H9 (cell line): Measurements from ENCODE around the gene CEP128. TPM values are rescaled to one million over a fixed set of nuclear protein-coding genes. Genes with fewer than 3 reads are reported as not detected.

Source experiments
- DNase-seq: peaks from one replicate; pipeline ENCODE4 v3.0.0-alpha.2; 2017
- H2AFZ ChIP-seq: one replicate; pipeline ENCODE4 v1.6.1; 2013; ENCODE audit warnings: mild to moderate bottlenecking, low read length, control low read depth, moderate library complexity
- H2AK5ac ChIP-seq: 2 replicates; pipeline ENCODE4 v1.6.1; 2013; ENCODE audit warnings: low read length, control low read depth, mixed read lengths; ENCODE audit not compliant: insufficient read length
- H2BK120ac ChIP-seq: one replicate; pipeline ENCODE4 v1.6.1; 2013; ENCODE audit warnings: low read depth, mild to moderate bottlenecking, low read length, control low read depth, inconsistent platforms; ENCODE audit not compliant: poor library complexity, severe bottlenecking
- H2BK12ac ChIP-seq: 2 replicates; pipeline ENCODE4 v1.6.1; 2013; ENCODE audit warnings: low read length, control low read depth, mixed read lengths, low read depth; ENCODE audit not compliant: insufficient read length
- H2BK15ac ChIP-seq: 2 replicates; pipeline ENCODE4 v1.6.1; 2013; ENCODE audit warnings: low read depth, low read length, control low read depth
- H2BK20ac ChIP-seq: one replicate; pipeline ENCODE4 v1.6.1; 2013; ENCODE audit warnings: low read depth, mild to moderate bottlenecking, low read length, control low read depth, inconsistent platforms; ENCODE audit not compliant: poor library complexity, severe bottlenecking
- H2BK5ac ChIP-seq: 2 replicates; pipeline ENCODE4 v1.6.1; 2013; ENCODE audit warnings: low read length, control low read depth, mixed read lengths; ENCODE audit not compliant: insufficient read length
- H3K14ac ChIP-seq: 2 replicates; pipeline ENCODE4 v1.6.1; 2013; ENCODE audit warnings: low read length, control low read depth; ENCODE audit not compliant: insufficient read depth
- H3K18ac ChIP-seq: 2 replicates; pipeline ENCODE4 v1.6.1; 2013; ENCODE audit warnings: low read depth, mild to moderate bottlenecking, mixed read lengths, low read length, control low read depth; ENCODE audit not compliant: insufficient read length
- H3K23ac ChIP-seq: 2 replicates; pipeline ENCODE4 v1.6.1; 2013; ENCODE audit warnings: low read length, control low read depth, mixed read lengths, low read depth; ENCODE audit not compliant: insufficient read length
- H3K23me2 ChIP-seq: 2 replicates; pipeline ENCODE4 v1.6.1; 2013; ENCODE audit warnings: low read depth, mild to moderate bottlenecking, mixed read lengths, low read length, control low read depth; ENCODE audit not compliant: insufficient read length, poor library complexity, severe bottlenecking
- H3K27ac ChIP-seq: 2 replicates; pipeline ENCODE4 v1.5.1; 2013; ENCODE audit warnings: low read length, control low read depth, mixed read lengths, low read depth; ENCODE audit not compliant: insufficient read length
- H3K27me3 ChIP-seq: 2 replicates; pipeline ENCODE4 v1.6.1; 2013; ENCODE audit warnings: low read length, control low read depth, inconsistent platforms; ENCODE audit not compliant: insufficient read depth
- H3K4ac ChIP-seq: 2 replicates; pipeline ENCODE4 v1.6.1; 2013; ENCODE audit warnings: low read depth, mild to moderate bottlenecking, control low read depth, inconsistent platforms, low read length, moderate library complexity
- H3K4me1 ChIP-seq: 2 replicates; pipeline ENCODE4 v1.6.1; 2013; ENCODE audit warnings: low read length, control low read depth, inconsistent platforms; ENCODE audit not compliant: insufficient read depth
- H3K4me2 ChIP-seq: 2 replicates; pipeline ENCODE4 v1.6.1; 2013; ENCODE audit warnings: low read length, control low read depth, mixed read lengths; ENCODE audit not compliant: insufficient read length, insufficient read depth
- H3K56ac ChIP-seq: 2 replicates; pipeline ENCODE4 v1.6.1; 2013; ENCODE audit warnings: low read depth, mild to moderate bottlenecking, mixed read lengths, low read length, control low read depth; ENCODE audit not compliant: insufficient read length
- H3K79me1 ChIP-seq: 2 replicates; pipeline ENCODE4 v1.6.1; 2013; ENCODE audit warnings: low read depth, mild to moderate bottlenecking, moderate library complexity, low read length, control low read depth, inconsistent platforms; ENCODE audit not compliant: insufficient read depth, poor library complexity, severe bottlenecking
- H3K79me2 ChIP-seq: 2 replicates; pipeline ENCODE4 v1.6.1; 2013; ENCODE audit warnings: low read length, control low read depth, inconsistent platforms; ENCODE audit not compliant: insufficient read depth
- H3K9ac ChIP-seq: 2 replicates; pipeline ENCODE4 v1.6.1; 2013; ENCODE audit warnings: low read length, control low read depth, mixed read lengths; ENCODE audit not compliant: insufficient read length; ENCODE audit errors: extremely low read depth
- H3K9me3 ChIP-seq: one replicate; pipeline ENCODE4 v1.6.1; 2013; ENCODE audit warnings: low read depth, low read length, inconsistent platforms; ENCODE audit not compliant: control insufficient read depth
- H3T11ph ChIP-seq: one replicate; pipeline ENCODE4 v1.6.1; 2013; ENCODE audit warnings: mild to moderate bottlenecking, low read length, control low read depth, inconsistent platforms
- H4K20me1 ChIP-seq: one replicate; pipeline ENCODE4 v1.6.1; 2013; ENCODE audit not compliant: control insufficient read depth, insufficient read length, insufficient read depth
- H4K5ac ChIP-seq: 2 replicates; pipeline ENCODE4 v1.6.1; 2013; ENCODE audit warnings: low read depth, mild to moderate bottlenecking, mixed read lengths, low read length, control low read depth; ENCODE audit not compliant: insufficient read length
- H4K8ac ChIP-seq: replicated peaks from 2 replicates; pipeline ENCODE4 v1.6.1; 2013; ENCODE audit warnings: low read length, control low read depth, mixed read lengths, low read depth; ENCODE audit not compliant: insufficient read length
- H4K91ac ChIP-seq: 2 replicates; pipeline ENCODE4 v1.6.1; 2013; ENCODE audit warnings: low read depth, mild to moderate bottlenecking, moderate library complexity, mixed read lengths, low read length, control low read depth; ENCODE audit not compliant: insufficient read length
- H3K27ac Mint-ChIP-seq, 3 experiments: 2 replicates in 2 of 3; 3 replicates in 1 of 3; pipeline ENCODE4 v1.8.0; 2020 to 2021; ENCODE audit warnings: mixed read lengths in 3 of 3, mild to moderate bottlenecking in 1 of 3, moderate library complexity in 1 of 3
- H3K27me3 Mint-ChIP-seq: 2 replicates; pipeline ENCODE4 v1.8.0; 2021; ENCODE audit warnings: low read depth, mild to moderate bottlenecking, moderate library complexity, mixed read lengths
- H3K36me3 Mint-ChIP-seq, 3 experiments: 2 replicates in 2 of 3; 3 replicates in 1 of 3; pipeline ENCODE4 v1.8.0; 2020 to 2021; ENCODE audit warnings: low read depth in 3 of 3, mixed read lengths in 3 of 3; ENCODE audit not compliant: insufficient read depth in 1 of 3
- H3K4me1 Mint-ChIP-seq, 2 experiments: 2 replicates each; pipeline ENCODE4 v1.8.0; 2020; ENCODE audit warnings: mixed read lengths in 2 of 2
- H3K4me3 Mint-ChIP-seq, 2 experiments: 2 replicates in 1 of 2; 3 replicates in 1 of 2; pipeline ENCODE4 v1.8.0; 2020 to 2021; ENCODE audit warnings: mild to moderate bottlenecking in 2 of 2, mixed read lengths in 2 of 2, moderate library complexity in 1 of 2
- H3K9me3 Mint-ChIP-seq, 2 experiments: 2 replicates in 1 of 2; 3 replicates in 1 of 2; pipeline ENCODE4 v1.8.0; 2020; ENCODE audit warnings: mild to moderate bottlenecking in 2 of 2, mixed read lengths in 2 of 2, moderate library complexity in 1 of 2
- WGBS: extraction: QIAGEN DNeasy Blood & Tissue Kit; methylation state at CpG from one replicate; pipeline ENCODE4 v1.1.7; 2013; ENCODE audit warnings: missing lambda C conversion rate, low lambda C conversion rate, mixed read lengths; ENCODE audit not compliant: insufficient read length; ENCODE audit errors: extremely low coverage; 5-methylcytosine and 5-hydroxymethylcytosine counted together
- total RNA-seq: library from RNA; stranded (reverse); gene quantifications from 2 replicates; pipeline ENCODE4 v1.2.1, GENCODE V29; 2021
- TF ChIP-seq, protein P1 (sequence below): fragments of 200-600 bp; sonication (generic); conservative IDR thresholded peaks from 3 replicates; pipeline ENCODE4 v1.8.0; 2021; ENCODE audit warnings: antibody characterized with exemption, mild to moderate bottlenecking

Gene CEP128
- total RNA-seq, 1 experiment from 2014 or later: 16.3 TPM

DNA sequence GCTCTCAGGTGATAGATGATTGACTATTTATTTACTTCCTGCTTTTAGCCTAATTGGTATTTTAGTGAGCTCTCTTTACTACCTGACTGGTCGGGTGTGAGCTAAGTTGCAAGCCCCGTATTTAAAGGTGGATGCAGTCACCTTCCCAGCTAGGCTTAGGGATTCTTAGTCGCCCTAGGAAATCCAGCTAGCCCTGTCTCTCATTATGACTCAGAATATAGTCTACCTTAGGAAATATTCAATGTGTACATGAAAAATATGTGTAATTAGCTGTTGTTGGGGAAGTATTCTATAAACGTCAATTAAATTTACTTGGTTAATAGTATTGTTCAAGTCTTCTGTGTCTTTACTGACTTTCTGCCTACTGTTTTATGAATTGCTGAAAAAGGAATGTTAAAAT, 423.4 kb downstream of the CEP128 start:
- no peak overlapping the region for H3K18ac ChIP-seq
- DNase-seq: no peak
- H3K56ac ChIP-seq: no peak overlapping the region
- H2AFZ ChIP-seq: no peak overlapping the region
- no peak overlapping the region for H4K5ac ChIP-seq
- no peak overlapping the region for H3K4ac ChIP-seq
- no peak overlapping the region for H3T11ph ChIP-seq
- H3K4me1 ChIP-seq: no peaks in the 10 kb centered on the region
- no peaks in the 10 kb centered on the region for H3K79me2 ChIP-seq
- H3K23ac ChIP-seq: no peak overlapping the region
- H3K4me2 ChIP-seq: no peak overlapping the region
- Mint-ChIP-seq H3K27me3 (no peaks in the 10 kb centered on the region), H3K4me3 (no peak overlapping the region), H3K4me1 (peaks cover 0 to 7% of the 10 kb centered on the region in 2 experiments; a peak in 2 of 4 replicates), H3K9me3 (peaks cover 0 to 9% of the 10 kb centered on the region in 2 experiments; a peak in 1 of 5 replicates), H3K36me3 (peaks cover 0 to 22% (median 10%) of the 10 kb centered on the region in 3 experiments; a peak in 6 of 7 replicates), H3K27ac (no peak overlapping the region)
- H2BK12ac ChIP-seq: no peak overlapping the region
- H4K91ac ChIP-seq: no peak overlapping the region
- H4K20me1 ChIP-seq: no peaks in the 10 kb centered on the region
- WGBS: no CpG with 5 or more reads among the region's 4 CpGs
- TF ChIP-seq, protein P1, sequence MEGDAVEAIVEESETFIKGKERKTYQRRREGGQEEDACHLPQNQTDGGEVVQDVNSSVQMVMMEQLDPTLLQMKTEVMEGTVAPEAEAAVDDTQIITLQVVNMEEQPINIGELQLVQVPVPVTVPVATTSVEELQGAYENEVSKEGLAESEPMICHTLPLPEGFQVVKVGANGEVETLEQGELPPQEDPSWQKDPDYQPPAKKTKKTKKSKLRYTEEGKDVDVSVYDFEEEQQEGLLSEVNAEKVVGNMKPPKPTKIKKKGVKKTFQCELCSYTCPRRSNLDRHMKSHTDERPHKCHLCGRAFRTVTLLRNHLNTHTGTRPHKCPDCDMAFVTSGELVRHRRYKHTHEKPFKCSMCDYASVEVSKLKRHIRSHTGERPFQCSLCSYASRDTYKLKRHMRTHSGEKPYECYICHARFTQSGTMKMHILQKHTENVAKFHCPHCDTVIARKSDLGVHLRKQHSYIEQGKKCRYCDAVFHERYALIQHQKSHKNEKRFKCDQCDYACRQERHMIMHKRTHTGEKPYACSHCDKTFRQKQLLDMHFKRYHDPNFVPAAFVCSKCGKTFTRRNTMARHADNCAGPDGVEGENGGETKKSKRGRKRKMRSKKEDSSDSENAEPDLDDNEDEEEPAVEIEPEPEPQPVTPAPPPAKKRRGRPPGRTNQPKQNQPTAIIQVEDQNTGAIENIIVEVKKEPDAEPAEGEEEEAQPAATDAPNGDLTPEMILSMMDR: no peak
- no peaks in the 10 kb centered on the region for H3K79me1 ChIP-seq
- H2BK20ac ChIP-seq: no peak overlapping the region
- H3K27ac ChIP-seq: no peak overlapping the region
- H3K23me2 ChIP-seq: no peaks in the 10 kb centered on the region
- no peaks in the 10 kb centered on the region for H3K9me3 ChIP-seq
- H4K8ac ChIP-seq: no peak overlapping the region
- no peak overlapping the region for H2BK5ac ChIP-seq
- H2BK15ac ChIP-seq: no peak overlapping the region
- H2BK120ac ChIP-seq: no peak overlapping the region
- H2AK5ac ChIP-seq: no peak overlapping the region
- no peak overlapping the region for H3K9ac ChIP-seq
- H3K27me3 ChIP-seq: no peaks in the 10 kb centered on the region
- H3K14ac ChIP-seq: no peak overlapping the region
